ENCODE measurements around the gene TAGLN2.

Gene TAGLN2

DNA sequence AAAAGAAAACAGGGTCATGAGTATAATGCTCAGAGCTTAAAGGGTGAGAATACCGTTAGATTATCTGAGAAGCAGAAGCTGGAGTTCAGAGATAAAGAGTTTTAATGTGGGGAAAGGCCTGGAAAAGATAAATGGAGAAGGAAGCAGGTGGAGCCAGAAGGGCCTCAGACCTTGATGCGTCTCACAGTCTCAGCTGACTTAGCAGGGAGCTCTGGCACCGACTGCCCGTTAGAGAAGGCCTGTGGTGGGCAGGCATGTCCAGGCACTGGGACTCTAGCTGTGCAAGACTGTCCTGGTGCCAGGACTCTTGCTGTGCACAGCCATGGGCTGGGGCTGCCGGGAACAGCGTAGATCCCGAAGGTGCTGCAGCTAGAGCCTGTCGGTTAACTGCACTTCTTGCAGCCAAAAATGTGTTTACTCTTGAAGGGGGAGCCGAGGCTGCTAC, 32.5 kb upstream of the TAGLN2 start:
- Mint-ChIP-seq H3K4me3 (no peak overlapping the region), H3K27me3 (no peaks in the 10 kb centered on the region), H3K9me3 (no peaks in the 10 kb centered on the region), H3K36me3 (ENCODE audit: low read depth) (no peaks in the 10 kb centered on the region), H3K27ac (no peak overlapping the region), H3K4me1 (ENCODE audit: low read depth) (peaks cover 51% of the 10 kb centered on the region)
- intact Hi-C loops (cut with micrococcal nuclease): no loop called here

DNA sequence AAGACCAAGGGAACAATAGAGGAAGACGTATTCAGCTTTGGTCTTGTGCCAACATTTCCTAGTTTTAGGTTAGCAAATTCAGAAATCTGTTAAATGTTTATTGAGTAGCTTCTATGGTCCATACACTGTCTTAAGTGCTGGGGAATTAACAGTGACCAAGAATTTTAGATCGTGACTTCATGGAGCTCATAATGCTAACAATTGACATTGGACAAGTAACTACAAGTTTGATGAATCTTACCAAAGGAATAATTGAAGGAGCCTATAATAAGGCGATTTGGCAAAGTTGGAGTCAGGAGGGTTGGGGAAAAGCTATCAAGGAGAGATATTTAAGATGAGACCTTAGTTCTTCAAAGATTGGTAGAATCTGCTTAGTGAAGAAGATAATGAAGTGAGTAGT, 30.1 kb upstream of the TAGLN2 start:
- no peaks in the 10 kb centered on the region for H3K9me3 Mint-ChIP-seq

DNA sequence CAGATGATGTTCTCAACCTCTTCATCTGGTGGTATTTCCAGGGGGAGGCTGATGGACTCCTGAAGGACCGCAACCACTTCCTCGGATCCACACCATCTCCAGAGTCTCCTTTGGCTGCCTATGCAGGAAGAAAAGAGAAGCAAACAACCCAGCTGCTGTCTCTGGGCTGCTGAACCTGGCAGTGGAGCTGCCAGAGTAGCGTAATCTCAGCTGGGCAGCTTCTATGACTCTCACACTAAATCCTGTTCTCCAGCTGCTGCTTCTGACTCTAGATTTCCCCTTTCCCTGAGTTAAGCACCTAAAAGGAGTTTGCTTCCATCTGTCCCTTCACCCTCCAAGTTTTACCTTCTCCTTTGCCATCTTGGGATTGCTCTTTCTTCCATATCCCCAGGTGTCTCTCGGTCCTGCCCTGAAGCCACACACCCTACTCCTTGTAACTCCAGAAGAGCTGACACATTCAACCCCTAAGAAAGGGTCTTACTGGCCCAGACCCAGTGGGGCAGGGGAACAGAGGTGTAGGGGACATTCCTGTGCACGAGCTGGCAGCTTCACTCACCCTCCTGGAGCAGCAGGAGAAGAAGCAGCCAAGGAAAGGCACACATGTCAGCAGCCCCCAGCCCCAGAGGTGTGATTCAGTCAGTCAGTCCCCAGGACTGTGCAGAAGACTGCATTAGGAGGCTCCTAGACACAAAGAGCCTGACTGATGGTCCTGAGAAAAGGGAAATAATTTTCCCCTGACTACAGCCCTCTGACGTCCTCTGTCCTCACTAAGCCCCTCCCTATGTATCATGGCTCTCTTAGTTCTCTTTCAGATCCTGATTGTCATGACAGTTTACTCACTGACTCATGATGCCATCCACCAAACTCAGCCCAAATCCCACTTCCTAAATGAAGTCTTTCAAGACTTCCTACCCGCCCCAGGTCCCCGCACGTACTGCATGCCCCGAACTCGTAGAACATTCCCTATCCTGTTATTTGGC, 28.5 kb upstream of the TAGLN2 start, which contains the start of gene SLAMF9:
Gene SLAMF9 (minus strand): TSS at position 702 of the 980 bp plus-strand sequence. CDS start 100 bp downstream, at position 602.
- Mint-ChIP-seq H3K9me3 (no peaks in the 10 kb centered on the region), H3K27me3 (no peaks in the 10 kb centered on the region), H3K27ac (peak within 1 kb of the TSS; percentile 88)

More for the DNA sequence above, 30.1 kb upstream of the TAGLN2 start:
- Mint-ChIP-seq H3K27me3 (no peaks in the 10 kb centered on the region), H3K4me1 (ENCODE audit: low read depth) (peaks cover 61% of the 10 kb centered on the region), H3K27ac (no peak overlapping the region), H3K36me3 (ENCODE audit: low read depth) (no peaks in the 10 kb centered on the region), H3K4me3 (no peak overlapping the region)
- intact Hi-C loops (cut with micrococcal nuclease): no loop called here

DNA sequence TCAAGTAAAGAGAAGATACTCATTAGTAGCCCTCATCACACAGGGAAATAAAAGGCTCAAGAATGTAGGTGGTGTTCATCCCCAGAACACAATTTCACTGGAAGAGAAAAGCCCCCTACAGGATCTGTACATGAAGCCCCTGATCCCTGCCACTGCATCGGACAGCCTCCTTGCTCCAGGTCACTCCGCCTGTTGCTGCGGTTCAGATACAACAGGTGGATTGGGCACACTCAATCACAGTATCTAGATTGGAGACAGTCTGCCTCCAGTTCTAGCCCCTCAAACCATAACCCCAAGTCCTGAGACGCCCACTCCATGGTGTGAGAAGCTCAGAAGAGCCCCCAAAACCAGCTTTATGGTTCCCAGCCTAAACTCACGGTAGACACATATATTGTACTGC, 27.6 kb upstream of the TAGLN2 start:
- Mint-ChIP-seq H3K4me3 (peak overlapping the region; percentile 33), H3K36me3 (ENCODE audit: low read depth) (no peaks in the 10 kb centered on the region), H3K27ac (peak overlapping the region; percentile 53), H3K9me3 (no peaks in the 10 kb centered on the region), H3K4me1 (ENCODE audit: low read depth) (peaks cover 74% of the 10 kb centered on the region), H3K27me3 (no peaks in the 10 kb centered on the region)
- intact Hi-C loops (cut with micrococcal nuclease): no loop called here

More for the DNA sequence above, 28.5 kb upstream of the TAGLN2 start, which contains the start of gene SLAMF9:
- Mint-ChIP-seq H3K4me3 (peak within 1 kb of the TSS; percentile 62), H3K36me3 (ENCODE audit: low read depth) (no peaks in the 10 kb centered on the region), H3K4me1 (ENCODE audit: low read depth) (peaks cover 70% of the 10 kb centered on the region)
- intact Hi-C loops (cut with micrococcal nuclease): no loop called here

DNA sequence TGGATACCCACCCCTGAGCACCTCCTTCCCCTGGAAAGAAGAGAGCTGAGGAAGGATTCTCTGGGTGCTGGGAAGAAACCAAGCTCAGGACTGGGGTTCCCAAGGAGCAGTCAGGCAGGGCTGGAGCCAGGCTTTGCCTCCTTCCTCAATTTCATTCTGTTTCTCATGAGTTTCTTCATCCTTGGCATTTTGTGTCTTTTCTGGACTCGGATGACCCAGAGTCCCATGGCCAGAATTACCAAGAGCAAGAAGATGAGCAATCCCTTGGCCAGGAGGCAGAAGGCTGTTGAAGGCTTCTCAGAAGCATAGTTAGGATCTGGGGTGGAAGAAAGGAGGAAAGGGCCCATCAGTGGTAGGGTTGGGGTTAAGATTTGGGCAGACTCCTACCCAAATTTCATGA, 26.2 kb upstream of the TAGLN2 start:
- no peaks in the 10 kb centered on the region for H3K9me3 Mint-ChIP-seq
- no peaks in the 10 kb centered on the region for H3K27me3 Mint-ChIP-seq
- peak overlapping the region; percentile 53 for H3K27ac Mint-ChIP-seq

DNA sequence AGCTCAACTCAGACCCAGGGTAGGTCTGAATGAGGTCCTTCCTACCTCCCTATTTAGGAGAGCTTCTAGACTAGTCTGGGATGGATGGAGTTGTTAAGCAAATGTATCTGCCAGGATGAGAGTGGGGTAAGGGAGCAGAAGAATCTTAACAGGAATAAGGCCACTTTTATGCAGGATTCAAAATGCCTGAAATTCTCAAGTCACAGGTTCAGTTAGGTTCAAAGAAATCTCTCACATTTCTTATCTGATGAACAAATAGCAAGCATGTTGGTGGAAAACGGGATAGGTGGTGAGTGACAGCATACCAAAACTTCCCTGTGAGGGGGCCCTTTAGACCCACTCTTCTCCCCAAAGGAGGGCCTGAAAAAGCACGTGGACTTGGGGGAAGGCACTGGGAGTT, 25.7 kb upstream of the TAGLN2 start:
- Mint-ChIP-seq H3K27ac (peak overlapping the region; percentile 65), H3K27me3 (peaks cover 2% of the 10 kb centered on the region), H3K4me3 (no peak overlapping the region), H3K9me3 (no peaks in the 10 kb centered on the region), H3K36me3 (ENCODE audit: low read depth) (no peaks in the 10 kb centered on the region), H3K4me1 (ENCODE audit: low read depth) (peaks cover 81% of the 10 kb centered on the region)
- intact Hi-C loops (cut with micrococcal nuclease): no loop called here

More for the DNA sequence above, 26.2 kb upstream of the TAGLN2 start:
- peaks cover 79% of the 10 kb centered on the region for H3K4me1 Mint-ChIP-seq (ENCODE audit: low read depth)
- H3K4me3 Mint-ChIP-seq: no peak overlapping the region
- intact Hi-C loops (cut with micrococcal nuclease): no loop called here
- no peaks in the 10 kb centered on the region for H3K36me3 Mint-ChIP-seq (ENCODE audit: low read depth)

DNA sequence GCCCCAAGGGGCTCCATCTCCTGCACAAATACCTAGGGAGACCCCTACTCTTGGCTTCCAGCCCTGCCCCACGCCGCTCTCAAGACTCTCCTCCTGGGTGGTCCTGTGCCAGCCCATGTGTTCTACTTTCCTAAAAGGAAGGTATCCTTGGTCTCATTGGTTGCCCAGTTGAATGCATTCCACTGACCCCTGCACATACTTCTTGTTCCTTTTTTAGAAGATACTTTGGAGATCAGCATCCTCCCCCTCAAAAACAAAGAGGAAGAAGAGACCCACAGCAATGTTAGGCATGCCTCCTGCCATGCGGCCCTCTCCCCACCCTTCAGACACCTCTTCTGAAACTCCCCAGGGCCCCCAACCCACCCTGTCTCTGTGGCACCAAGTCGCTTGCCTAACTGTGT, 24.7 kb upstream of the TAGLN2 start:
- no peaks in the 10 kb centered on the region for H3K9me3 Mint-ChIP-seq
- peaks cover 12% of the 10 kb centered on the region for H3K27me3 Mint-ChIP-seq
- peak overlapping the region; percentile 65 for H3K27ac Mint-ChIP-seq
- H3K4me1 Mint-ChIP-seq (ENCODE audit: low read depth): peaks cover 85% of the 10 kb centered on the region
- no peaks in the 10 kb centered on the region for H3K36me3 Mint-ChIP-seq (ENCODE audit: low read depth)
- intact Hi-C loops (cut with micrococcal nuclease): no loop called here
- no peak overlapping the region for H3K4me3 Mint-ChIP-seq

DNA sequence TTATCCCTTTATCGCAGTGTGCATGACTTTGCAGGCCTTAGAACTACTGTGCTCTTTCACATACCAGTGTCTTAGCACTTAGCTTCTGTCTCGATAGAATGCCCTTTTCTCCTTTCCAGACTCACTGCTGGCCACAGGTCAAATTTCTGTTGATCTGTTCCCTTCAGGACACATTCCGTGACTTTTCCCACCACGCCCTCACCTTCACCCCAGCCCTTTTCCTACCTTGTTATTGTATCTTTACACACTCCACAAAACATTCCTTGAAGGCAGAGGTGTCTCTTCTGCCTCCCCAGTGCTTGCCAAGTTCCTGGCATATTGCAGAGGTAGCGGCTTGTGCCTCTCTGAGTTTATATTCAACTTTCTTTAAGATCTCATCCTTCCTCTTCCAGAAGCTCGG, 23.8 kb upstream of the TAGLN2 start:
- H3K27ac Mint-ChIP-seq: peak overlapping the region; percentile 65
- intact Hi-C loops (cut with micrococcal nuclease): no loop called here
- H3K36me3 Mint-ChIP-seq (ENCODE audit: low read depth): no peaks in the 10 kb centered on the region
- no peaks in the 10 kb centered on the region for H3K9me3 Mint-ChIP-seq
- peaks cover 85% of the 10 kb centered on the region for H3K4me1 Mint-ChIP-seq (ENCODE audit: low read depth)
- H3K27me3 Mint-ChIP-seq: peaks cover 21% of the 10 kb centered on the region
- H3K4me3 Mint-ChIP-seq: peak overlapping the region; percentile 52

DNA sequence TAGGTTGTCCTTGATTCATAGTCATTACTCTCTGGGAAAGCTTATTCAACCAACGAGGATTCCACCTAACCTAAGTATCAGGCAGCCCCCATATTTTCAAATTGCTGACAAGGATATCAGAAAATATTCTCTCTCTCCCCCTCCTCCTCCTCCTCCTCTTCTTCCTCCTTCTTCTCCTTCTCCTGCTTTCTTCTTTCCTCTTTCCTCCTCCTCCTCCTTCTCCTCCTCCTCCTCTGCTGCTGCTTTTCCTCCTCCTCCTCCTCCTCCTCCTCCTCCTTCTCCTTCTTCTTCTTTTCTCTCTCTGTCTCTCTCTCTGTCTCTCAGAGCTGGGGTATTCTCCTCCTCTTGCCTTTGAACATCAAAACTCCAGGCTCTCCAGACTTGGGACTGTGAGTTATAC, 22.6 kb upstream of the TAGLN2 start:
- intact Hi-C loops (cut with micrococcal nuclease): no loop called here
- H3K36me3 Mint-ChIP-seq (ENCODE audit: low read depth): no peaks in the 10 kb centered on the region
- peaks cover 85% of the 10 kb centered on the region for H3K4me1 Mint-ChIP-seq (ENCODE audit: low read depth)
- H3K27ac Mint-ChIP-seq: peak overlapping the region; percentile 44
- peaks cover 23% of the 10 kb centered on the region for H3K27me3 Mint-ChIP-seq
- no peaks in the 10 kb centered on the region for H3K9me3 Mint-ChIP-seq
- no peak overlapping the region for H3K4me3 Mint-ChIP-seq

DNA sequence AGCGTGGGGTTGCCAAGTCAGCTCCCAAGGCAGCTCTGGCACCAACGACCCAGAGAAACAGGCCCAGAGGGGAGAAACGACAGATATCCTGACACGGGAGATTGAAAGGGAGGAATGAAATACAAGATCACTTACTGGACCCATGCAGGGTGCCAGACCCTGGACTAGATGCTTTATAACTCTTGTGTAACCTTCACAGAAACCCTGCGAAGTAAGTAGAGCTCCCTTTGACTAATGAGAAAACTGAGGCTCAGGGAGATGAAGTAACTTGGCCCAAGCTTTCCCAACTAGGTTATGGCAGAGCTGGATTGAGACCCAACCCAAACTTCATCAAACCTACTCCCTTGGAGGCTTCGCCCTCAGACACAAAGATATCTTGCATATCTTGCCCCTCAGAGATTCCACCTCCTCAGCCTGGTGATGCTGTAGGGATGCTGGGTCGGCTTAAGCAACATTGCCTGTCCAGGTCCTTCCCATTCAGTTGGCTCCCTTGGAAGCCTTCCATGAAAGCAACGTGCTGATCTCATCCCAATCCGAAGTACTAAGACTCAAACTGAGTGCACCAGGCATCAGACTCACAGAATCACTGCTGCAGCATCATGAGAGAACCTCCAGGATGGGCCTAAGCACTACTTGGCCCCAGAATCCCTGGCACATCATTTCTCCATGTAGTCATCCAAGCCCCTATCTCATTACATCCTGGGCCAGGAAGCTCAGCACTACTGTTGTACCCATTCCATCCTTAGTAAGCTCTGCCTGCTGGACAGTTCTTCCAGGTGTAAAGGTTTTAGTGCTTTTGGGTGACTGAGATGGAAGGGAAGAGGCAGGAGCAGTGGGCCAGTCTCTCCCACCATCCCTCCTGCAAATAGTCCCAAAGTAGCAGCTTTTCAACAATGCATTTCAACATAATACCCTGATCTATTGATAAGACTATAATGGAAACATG, 21.2 kb upstream of the TAGLN2 start:
- intact Hi-C loops (cut with micrococcal nuclease): no loop called here
- Mint-ChIP-seq H3K36me3 (ENCODE audit: low read depth) (no peaks in the 10 kb centered on the region), H3K27me3 (peaks cover 23% of the 10 kb centered on the region), H3K27ac (peak overlapping the region; percentile 3), H3K4me3 (peak overlapping the region; percentile 67), H3K4me1 (ENCODE audit: low read depth) (peaks cover 84% of the 10 kb centered on the region), H3K9me3 (no peaks in the 10 kb centered on the region)

DNA sequence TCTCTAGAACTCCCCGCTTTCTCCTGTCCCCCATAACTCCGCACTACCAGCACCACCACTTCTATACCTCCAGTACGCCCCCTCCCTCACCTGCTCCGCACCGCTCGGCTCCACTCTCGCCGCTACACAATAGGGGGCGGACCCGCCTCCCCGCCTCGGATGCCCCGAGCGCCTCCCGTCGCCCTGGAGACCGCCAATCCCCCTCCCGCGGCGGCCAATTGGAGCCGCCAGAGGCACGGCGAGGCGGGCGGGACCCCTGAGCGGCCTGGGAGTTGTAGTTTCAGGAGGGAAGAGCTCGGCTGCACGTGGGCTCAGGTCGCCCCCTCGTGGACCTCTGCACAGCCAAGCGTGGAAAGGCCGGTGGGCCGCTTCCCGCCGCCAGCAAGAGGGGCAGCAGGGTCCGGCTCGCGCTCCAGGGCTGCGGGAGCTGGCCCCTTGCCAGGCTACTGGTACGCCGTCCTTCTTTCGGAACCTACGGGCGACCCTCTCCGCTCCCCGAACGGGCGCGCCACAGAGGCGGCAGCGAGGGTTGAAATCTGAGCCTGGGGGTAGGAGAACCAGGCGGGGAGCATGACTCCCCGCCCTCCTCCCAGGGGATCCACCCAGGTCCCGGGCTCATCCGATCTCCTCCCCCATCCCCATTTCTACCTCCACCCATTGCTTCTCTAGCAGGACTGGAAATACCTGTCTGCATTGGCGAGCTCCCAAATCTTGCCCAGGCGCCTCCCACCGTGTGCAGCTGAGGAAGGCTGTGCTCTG, 20.4 kb upstream of the TAGLN2 start, which contains the start of gene IGSF9:
Gene IGSF9 (minus strand): TSS at position 131 of the 759 bp plus-strand sequence. CDS start 2,159 bp downstream, outside the sequence.
- intact Hi-C loops (cut with micrococcal nuclease): no loop called here
- H3K4me1 Mint-ChIP-seq (ENCODE audit: low read depth): peaks cover 81% of the 10 kb centered on the region
- no peaks in the 10 kb centered on the region for H3K36me3 Mint-ChIP-seq (ENCODE audit: low read depth)
- peaks cover 23% of the 10 kb centered on the region for H3K27me3 Mint-ChIP-seq
- peak within 1 kb of the TSS; percentile 3 for H3K27ac Mint-ChIP-seq
- H3K9me3 Mint-ChIP-seq: no peaks in the 10 kb centered on the region
- peak within 1 kb of the TSS; percentile 67 for H3K4me3 Mint-ChIP-seq

DNA sequence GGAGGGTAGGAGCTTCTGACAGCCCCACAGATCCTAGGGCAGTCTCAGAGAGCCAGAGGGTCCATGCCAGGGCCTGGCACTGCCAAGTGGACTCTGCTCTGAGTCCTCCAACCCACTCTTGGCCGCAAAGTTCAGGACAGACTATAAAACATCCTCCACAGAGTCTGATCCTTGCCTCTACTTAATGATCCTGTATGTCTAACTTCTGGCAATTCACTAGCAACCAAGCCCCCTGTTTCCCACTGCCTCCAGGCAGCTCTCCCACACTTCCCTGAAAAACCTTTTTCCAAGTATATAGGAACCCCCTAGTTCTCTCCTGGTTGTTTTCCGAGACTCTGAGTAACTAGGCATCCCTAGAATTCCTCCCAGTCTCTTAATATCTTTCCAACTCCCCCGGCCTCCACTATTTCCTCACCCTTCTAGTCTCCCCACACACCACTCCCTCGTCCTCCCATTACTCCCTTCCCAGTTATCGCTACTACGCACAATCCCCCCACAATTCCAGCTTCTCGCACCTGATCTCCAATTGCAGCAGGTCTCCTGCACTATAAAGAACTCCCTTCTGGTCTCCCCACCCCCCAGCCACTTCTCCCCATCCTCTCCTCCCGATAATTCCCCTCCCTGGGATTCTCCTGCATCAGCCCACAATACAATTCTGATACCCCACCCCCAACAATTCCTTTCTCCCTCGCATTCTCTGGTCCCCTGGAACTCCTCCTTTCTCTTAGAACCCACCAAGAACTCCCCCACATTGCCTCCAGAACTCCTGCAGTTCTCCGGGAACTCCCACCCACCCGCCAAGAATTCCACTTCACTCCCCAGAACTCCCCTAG, 19.5 kb upstream of the TAGLN2 start:
- intact Hi-C loops (cut with micrococcal nuclease): no loop called here
- Mint-ChIP-seq H3K27ac (peak overlapping the region; percentile 3), H3K9me3 (no peaks in the 10 kb centered on the region), H3K4me1 (ENCODE audit: low read depth) (peaks cover 79% of the 10 kb centered on the region), H3K4me3 (peak overlapping the region; percentile 67), H3K27me3 (peaks cover 23% of the 10 kb centered on the region), H3K36me3 (ENCODE audit: low read depth) (no peaks in the 10 kb centered on the region)
